NCI-H128 (cell line): Measurements from ENCODE around the gene ANK3.

Experiments
- DNase-seq: peaks from one replicate; lab custom pipeline; 2025; ENCODE audit not compliant: unreplicated experiment; lab: John Stamatoyannopoulos, UW

ANK3 gene

DNA sequence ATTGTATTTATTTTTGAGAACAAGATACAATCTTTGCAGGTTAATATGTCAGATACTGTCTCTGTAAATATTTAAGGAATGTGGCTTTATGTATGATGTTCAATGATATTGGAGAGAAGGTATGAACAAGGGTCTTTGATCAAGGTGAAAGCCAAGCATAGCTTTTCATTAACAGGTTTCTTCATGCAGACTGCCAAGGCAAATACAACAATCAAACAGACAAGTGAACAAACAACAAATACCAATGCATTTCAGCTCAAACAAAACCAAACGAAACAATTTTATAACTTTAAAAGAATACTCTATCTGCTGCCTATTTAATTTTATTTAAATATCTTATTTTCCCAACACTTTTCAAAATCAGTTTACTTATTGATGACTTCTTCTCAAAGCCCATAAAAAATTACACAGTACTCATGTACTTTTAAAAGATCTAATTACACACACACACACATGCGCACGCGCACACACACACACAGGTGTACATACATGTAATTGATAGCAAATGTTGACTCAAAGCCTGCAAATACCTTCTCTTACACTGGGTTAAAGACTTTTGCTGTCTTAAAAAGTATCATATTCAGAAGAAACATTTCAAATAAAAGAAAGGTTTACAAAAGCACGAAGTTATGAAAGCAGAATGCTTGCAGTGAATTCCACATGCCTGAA lies 282.2 kb downstream of the ANK3 start:
- DNase-seq: no peak

DNA sequence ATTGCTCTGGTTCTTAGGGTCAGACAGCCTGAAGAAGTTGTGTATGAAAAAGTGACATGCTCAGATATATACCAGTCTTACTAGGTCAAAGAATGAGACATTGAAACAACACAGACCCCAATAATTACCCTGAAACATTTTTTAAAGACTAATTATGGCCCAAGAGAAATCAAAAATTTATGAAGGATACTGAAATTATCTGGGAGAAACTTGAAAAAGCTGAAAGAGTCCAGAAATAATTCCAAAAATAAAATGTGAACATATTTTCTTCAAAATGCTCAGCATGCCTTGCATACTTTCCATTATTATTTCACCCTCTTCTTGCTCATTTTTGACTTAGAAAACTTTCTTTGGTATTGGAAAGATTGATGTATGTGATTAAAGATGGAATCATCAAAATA lies 284.4 kb downstream of the ANK3 start:
- DNase-seq: no peak

DNA sequence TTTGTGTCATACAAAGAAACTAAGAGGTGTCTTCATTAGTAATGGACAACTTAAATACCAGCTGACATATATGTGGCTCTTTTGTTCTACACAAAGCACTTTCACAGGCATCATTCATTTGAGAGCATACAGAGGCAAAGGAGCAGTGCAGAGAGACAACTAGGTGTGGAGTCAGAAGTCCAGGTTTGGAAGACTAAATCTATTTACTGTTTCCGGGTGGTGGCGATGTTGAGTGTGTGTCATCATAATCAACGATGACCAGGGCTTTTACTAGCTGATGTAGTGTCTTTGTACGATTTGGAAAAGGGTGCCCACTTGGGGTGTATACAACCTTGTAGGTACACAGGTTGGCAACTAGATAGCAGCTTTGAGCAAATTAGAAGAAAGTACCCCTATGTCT lies 287.9 kb downstream of the ANK3 start:
- DNase-seq: no peak

DNA sequence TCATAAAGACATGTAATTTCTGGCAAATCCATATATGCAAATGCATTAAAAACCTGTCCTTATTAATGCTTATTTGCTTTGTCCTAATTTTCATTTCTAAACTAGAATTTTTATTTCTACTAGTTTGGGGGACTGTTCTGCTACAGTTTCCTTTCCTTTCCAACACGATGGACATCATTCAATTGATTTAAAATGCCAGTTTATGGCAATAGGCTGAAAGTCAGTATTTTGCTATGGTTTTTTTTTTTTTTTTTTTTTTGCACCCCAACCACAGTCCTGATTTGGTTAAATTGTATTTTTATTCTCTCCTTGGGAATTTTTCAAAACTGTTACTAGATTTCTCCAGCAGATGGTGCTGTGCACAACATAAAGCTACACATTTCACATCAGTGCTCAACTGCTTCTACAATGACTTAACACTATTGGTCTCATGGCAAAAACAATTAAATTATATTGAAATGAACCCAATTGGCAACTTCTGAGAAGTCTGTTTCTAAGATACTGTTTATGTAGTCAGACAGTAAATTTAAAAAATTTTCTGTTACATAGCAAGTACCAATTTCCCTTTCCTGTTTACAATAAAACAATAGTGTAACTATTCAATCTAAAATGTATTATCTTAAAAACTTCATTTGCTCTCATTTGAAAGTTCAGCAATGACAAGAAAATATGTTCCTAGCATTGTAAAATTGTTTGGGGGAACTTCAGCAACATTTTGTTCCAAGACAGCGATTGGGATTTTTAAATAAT lies 289.5 kb downstream of the ANK3 start:
- no peak for DNase-seq

DNA sequence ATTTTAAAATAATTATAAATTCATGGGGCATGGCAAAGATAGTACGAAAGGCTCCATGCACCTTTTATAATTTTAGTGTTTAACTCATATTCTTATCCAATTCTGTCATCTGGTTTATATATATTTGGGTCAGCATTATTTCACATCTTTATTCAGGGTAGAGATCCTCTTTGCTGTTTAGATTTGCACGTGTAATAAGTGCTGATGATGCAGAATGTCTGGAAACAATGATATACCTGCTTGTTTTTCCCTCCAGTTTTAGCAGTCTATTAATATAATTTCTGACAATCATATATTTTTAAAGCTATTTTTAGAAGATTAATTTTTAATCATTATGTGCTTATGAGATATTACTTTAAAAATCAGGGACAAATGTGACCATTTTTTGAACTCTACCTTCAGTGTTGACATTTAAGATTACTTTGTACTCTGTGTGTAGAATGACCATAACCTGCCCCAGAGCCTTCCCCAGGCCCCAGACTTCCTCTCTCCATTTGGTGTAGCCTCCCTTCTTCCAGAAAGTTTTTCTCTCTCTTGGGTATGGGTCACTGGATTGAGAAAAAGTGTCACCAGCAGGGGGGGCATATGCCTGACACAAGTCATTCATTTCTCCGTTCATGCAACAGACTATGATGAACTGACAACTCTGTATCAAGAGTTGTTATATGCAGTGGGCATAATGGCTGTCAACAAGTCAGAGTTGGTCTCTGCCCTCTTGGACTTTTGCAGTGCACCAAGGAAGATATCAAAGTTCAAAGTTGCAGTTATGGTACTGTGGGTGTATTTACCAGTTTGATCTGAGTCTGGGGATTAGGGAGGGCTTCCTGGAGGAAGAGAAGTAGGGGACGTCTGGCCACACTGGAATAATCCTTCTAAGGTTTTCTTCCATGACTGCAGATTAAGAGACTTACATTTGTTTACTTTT lies 290.7 kb downstream of the ANK3 start:
- DNase-seq: no peak

DNA sequence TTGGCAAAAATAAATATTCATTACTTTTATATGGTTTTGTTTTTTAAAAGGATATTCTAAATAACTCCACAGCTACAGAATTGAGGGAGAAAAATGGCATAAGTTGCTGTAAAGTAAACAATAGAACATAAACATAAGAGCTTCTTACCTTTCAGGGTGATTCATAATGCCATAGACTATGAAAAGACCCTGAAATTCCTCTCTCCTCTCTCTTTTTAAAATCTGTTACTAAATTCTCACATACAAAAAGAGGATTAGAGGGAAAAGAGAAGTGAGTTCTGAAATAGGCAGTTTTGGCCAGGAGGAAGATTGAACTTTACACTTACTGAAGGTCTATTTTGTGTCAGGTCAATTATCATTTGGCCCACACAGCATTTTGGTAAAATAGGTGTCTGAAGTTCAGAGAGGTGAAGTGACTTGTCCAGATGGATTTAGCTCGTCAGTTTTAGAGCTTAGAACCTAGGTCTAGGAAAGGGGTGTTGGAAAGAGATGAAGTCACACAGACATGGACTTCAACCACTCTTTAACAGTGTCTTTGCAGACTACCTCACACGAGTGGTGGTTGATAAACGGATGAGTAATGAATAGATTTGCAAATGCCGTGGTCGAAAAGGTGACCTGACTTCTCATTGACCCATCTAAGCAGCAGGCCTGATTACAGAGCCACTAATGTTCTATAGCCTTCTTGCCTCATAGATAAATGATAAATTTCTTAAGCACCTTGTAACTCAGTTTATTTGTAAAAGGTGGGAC lies 292.7 kb downstream of the ANK3 start:
- no peak for DNase-seq

DNA sequence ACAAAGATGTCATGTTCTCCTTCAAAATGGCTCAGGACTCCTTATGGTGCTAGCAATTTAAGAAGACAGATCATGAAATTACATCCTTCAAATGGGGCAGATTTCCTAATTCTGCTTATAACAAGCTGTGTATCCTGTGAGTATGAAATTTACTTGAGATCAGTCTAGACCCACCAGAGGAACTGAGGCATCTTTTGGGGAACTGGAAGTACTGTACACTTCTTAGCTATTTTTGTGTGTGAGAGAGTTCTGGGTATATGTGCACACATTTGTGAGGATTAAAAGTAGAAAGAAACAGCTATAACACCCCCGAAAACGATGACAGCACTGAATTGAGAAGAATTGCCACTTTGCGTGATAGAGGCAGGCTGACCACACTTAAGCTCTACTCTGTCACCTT lies 296.4 kb downstream of the ANK3 start:
- DNase-seq: no peak

DNA sequence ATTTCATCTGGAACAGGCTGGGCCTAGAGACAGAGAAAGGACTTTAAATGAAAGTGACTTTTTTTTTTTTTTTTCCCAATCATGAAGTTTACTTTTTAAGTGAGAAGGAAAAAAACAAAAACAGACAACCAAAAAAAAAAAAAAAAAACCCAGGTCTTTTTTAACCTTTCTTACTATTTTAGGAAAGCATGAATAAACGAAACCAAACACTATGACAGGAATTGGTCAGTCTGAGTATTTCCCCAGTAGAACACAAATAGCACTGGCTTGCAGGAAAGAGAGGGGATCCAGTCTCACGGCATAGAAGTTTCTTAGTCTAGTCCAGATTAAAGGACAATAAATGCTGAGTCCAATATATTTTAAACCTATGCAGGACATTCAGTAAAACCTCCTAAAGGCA lies 302.8 kb downstream of the ANK3 start:
- DNase-seq: no peak

DNA sequence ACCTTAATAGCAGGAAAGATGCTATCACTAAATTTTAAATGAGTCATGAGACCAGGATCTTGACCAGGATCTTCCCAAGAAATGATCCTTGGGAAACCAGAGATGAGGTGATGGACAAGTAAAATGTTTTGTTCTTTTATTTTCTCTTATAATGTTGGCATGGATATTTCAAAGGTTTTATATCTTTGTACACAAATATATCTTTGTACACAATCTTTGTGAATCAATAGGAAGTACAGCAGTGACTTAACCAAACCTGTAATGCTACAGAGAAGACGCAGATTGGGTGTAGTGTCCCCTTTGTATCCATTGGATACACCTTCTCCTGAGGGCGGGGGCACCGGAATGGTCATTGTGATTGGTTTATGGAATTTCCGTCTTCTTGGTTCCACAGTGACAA lies 303.3 kb downstream of the ANK3 start:
- DNase-seq: no peak

DNA sequence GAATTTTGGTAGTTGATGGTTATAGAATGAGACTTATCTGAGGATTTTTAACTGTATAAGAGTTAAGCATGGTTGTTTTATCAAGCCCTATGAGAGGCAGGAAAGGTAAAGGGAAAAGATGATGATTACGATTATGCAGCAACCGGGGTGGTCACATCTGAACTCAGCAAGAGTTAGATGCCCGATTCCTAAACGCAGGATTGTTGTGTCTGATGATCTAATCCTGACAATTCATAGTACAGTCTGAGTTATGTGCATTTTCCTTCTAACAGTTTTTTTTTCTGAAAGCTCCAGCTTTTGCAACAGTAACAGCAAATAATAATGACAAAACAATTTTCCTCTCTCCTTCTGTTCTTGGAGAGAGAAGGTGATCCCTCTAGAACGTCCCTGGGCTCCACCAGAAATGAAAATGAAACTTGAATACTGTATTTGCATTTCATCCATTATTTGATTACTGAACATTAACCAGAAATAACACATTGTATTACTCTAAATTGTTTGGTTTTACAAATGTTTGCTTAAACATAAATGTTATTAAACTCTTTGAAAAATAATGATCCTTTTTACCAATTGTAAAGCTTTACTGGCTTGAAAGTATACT lies 306.8 kb downstream of the ANK3 start:
- no peak for DNase-seq

DNA sequence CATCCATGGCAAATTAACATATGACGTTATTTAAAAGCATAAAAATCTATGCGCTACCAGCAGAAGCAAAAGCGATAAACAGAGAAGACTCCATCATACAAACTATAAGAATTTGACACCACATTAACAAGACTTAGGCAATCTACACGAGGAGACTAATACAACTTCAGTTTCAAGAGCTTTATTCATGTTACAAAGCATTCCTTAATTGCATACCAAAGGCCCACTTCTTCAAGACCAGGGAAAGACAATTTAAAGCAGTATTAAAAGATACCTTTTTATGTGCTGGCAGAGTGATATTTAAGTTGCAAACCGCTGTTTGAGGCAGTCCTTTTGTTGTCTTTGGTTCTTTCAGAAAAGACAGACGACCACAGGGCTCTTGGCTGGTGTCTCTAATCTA lies 307.3 kb downstream of the ANK3 start:
- DNase-seq: no peak

DNA sequence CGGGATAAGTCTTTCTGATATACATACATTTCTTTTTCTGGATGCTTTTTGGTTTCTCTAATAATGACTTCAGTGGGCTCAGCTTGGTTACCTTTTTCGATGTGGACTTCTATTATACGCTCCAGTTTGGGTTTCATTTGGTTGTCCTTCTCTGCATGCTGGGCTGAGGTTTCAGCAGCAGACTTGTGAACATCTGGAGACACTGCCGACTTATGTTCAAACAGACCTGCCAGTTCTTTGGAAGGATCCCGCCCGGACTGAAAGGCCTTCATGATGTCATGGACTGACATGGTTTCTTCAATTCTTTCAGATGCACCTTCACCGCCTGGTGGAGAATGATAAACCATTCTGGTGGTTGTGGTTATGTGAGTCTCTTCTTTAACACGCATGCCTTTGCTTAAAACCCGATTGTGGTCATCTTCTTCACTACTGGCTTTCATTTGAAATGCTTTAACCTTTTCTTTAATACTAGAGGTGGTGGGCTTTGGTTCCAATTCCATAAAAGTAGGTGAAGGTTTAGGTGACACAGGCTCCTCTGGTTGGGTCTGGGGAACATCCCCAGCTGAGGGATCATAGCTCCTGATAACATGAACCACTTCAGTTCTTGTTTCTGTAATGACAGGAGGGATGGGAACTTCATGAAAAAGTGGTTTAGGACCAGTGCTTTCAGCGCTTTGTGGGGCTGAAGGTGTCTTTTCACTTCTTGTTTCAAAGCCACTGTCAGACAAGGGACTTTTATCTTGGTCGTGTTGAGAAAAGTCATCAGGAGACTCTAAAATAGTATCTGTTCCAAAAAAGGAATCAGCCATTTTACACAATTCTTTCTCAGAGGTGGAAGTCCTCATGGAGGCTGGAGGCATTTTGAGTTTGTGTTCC lies 315.7 kb downstream of the ANK3 start:
- no peak for DNase-seq

DNA sequence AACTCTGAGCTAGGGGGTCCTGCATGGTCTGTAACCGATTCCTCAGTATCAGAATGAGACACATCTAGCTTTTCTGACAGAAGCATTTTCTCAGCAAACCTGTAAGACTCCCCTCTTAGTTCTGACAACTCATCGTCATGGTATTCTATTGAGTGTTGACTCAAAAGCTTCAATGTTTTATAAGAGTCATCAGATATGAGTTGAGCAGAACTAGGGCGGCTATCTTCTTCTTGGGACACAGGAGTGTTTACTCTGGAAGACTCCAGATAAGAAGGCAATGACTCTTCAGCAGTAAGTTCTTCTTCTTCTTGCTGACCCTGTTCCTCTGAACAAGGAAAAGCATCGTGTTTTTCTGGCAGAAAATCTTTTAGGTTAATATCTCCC lies 316.3 kb downstream of the ANK3 start:
- DNase-seq: no peak

DNA sequence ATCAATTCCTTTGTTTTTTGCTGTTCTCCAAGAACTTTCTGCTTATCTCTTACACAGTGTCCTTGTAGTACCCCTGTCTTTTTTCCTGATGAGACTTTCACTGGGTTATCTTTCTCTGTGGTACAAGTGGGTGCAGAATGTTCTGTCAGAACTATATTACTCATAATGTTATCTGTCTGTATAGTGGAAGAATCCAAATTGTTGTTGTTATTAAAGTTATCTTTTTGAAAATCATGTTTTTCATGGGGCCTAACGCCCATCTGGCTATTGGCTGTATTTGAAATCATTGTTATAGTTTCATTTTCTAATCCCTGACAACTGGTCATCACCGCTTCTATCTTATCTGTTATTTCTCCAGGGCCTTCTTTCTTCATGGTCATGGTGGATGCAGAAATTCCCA lies 320.4 kb downstream of the ANK3 start:
- no peak for DNase-seq

DNA sequence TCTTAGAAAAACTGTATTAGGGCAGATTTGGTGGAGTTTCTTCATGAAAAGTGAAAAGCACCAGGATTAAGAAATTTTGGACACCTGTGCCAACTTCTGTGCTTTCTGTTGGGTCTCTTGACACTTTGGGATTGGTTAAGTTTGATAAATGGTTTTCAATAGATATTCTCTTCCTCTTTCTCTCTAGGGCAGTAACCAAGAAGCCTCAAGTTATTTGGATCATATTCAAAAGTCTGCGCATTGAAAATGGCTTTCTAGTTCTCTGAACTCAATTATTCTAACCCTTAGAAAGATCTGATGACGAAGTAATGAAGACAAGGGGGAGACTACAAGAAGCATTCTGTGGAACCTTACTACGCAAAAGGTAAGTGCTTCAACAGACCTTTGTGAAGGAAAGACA lies 339.3 kb downstream of the ANK3 start:
- DNase-seq: no peak

DNA sequence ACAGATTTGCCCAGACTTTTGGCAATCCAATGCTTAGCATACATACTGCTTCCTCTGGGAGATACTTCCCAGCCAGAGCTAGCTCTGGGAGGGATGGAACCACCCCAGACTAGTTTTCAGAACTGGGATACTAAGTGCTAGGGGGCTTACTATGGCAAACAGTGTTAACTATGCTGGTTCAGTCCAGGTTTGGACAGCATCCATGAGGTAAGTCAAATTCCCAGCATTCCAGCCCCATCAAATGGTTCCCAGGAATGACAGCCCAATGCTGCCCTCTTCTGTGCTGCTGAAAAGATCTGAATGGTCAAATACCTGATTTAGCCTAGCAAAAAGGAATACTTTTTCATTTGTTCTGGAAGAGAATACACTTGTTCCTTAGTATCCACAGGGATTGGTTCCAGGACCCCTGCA lies 341.6 kb downstream of the ANK3 start:
- DNase-seq: no peak

DNA sequence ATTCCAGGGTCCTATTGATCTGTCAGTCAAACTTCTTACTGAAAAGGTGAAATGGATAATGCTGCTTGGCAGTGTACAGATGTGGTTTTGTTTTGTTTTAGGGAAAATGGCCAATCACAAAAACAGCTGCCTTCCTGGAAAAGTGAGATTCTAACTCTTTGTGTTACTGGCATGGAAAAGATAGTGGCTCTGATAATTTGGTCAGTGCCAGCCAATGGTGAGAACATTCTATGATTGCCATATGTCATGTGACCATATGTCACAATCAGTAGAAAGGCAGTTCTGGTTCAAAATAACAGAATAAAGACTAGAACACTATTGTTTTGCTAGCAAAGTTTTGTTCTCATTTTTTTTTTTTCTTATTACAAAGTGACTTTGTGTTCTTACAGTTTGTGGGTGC lies 344.1 kb downstream of the ANK3 start:
- no peak for DNase-seq

DNA sequence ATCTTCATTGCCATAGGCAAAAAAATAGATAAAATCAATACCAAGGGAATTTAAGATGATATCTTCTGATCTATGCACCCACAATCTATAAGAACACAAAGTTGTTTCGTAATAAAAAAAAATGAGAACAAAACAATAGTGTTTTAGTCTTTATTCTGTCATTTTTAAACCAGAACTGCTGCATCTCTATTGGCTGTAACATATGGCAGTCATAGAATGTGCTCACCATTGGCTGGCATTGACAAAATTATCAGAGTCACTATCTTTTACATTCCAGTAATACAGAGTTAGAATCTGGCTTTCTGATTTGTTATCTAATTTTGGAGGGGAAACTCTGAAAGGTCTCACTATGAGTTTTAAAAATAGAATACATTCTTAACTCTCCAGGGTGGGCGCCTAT lies 344.7 kb downstream of the ANK3 start:
- no peak for DNase-seq

DNA sequence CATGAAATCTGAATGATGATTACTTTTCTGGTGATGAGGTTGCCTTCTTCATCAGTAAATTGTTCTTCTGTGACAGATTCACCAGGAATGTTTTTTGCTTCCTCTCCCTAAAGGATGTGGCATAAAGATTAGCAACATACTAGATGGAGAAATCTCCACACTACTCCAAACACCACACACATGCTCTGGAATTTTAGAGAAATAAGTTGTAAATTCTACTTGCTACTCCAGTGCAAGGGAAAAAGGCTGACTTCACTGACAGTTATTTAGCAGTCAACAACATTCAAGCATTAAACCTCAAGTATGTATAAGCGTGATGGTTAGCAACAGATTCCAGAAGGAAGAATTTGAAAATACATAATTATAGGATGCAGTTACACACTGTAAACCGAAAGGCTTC lies 345.4 kb downstream of the ANK3 start:
- no peak for DNase-seq
